WTC11 (cell line): ENCODE results near the gene FER1L5.

ENCODE experiments used
- SP1 ChIP-seq: sonication (generic); formaldehyde crosslinking; conservative IDR thresholded peaks from 2 replicates; pipeline ENCODE4 v1.8.1; 2022; ENCODE audit warnings: missing genetic modification reagents
- TF ChIP-seq, protein P1 (sequence below): fragments of 200-600 bp; IDR thresholded peaks from 2 replicates; pipeline ENCODE4 v1.8.0; 2022; ENCODE audit warnings: antibody characterized with exemption
- TF ChIP-seq, protein P2 (sequence below): sonication (generic); formaldehyde crosslinking; conservative IDR thresholded peaks from 2 replicates; pipeline ENCODE4 v1.8.1; 2022; ENCODE audit warnings: mild to moderate bottlenecking, missing genetic modification reagents
- TF ChIP-seq, protein P3 (sequence below): sonication (generic); formaldehyde crosslinking; IDR thresholded peaks from 2 replicates; pipeline ENCODE4 v1.8.1; 2023; ENCODE audit warnings: mild to moderate bottlenecking, missing genetic modification reagents
- TF ChIP-seq, protein P4 (sequence below): sonication (generic); formaldehyde crosslinking; IDR thresholded peaks from 2 replicates; pipeline ENCODE4 v1.8.1; 2023; ENCODE audit warnings: mild to moderate bottlenecking, missing genetic modification reagents, moderate library complexity
- TF ChIP-seq, protein P5 (sequence below): sonication (generic); formaldehyde crosslinking; IDR thresholded peaks from 2 replicates; pipeline ENCODE4 v1.8.1; 2022; ENCODE audit warnings: mild to moderate bottlenecking, moderate library complexity, missing genetic modification reagents

DNA sequence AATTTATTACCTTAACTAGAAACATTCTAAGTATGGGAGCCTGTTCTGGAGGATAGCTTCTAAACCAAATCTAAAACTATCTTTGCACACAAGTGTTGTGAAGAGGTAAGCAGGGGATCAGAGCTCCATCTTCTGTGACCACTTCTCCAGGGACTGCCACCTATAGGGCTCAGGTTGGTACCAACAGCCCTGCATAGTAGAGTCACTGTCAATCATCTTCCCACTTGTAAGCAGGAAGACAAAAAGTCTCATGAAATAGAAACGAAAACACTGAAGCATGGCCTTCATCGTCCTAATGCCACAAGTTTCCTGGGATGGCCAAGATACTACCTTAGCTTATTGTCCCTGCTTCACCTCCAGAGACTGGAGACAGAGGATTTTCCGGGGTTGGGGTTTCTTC lies 48.3 kb upstream of the FER1L5 start:
- TF ChIP-seq, protein P1, sequence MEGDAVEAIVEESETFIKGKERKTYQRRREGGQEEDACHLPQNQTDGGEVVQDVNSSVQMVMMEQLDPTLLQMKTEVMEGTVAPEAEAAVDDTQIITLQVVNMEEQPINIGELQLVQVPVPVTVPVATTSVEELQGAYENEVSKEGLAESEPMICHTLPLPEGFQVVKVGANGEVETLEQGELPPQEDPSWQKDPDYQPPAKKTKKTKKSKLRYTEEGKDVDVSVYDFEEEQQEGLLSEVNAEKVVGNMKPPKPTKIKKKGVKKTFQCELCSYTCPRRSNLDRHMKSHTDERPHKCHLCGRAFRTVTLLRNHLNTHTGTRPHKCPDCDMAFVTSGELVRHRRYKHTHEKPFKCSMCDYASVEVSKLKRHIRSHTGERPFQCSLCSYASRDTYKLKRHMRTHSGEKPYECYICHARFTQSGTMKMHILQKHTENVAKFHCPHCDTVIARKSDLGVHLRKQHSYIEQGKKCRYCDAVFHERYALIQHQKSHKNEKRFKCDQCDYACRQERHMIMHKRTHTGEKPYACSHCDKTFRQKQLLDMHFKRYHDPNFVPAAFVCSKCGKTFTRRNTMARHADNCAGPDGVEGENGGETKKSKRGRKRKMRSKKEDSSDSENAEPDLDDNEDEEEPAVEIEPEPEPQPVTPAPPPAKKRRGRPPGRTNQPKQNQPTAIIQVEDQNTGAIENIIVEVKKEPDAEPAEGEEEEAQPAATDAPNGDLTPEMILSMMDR: no peak
- no peak for TF ChIP-seq SP1 (CRISPR knock-in tag)
- TF ChIP-seq, protein P2, sequence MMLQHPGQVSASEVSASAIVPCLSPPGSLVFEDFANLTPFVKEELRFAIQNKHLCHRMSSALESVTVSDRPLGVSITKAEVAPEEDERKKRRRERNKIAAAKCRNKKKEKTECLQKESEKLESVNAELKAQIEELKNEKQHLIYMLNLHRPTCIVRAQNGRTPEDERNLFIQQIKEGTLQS (CRISPR knock-in tag): no peak
- TF ChIP-seq, protein P3, sequence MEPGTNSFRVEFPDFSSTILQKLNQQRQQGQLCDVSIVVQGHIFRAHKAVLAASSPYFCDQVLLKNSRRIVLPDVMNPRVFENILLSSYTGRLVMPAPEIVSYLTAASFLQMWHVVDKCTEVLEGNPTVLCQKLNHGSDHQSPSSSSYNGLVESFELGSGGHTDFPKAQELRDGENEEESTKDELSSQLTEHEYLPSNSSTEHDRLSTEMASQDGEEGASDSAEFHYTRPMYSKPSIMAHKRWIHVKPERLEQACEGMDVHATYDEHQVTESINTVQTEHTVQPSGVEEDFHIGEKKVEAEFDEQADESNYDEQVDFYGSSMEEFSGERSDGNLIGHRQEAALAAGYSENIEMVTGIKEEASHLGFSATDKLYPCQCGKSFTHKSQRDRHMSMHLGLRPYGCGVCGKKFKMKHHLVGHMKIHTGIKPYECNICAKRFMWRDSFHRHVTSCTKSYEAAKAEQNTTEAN (CRISPR knock-in tag): no peak
- TF ChIP-seq, protein P4, sequence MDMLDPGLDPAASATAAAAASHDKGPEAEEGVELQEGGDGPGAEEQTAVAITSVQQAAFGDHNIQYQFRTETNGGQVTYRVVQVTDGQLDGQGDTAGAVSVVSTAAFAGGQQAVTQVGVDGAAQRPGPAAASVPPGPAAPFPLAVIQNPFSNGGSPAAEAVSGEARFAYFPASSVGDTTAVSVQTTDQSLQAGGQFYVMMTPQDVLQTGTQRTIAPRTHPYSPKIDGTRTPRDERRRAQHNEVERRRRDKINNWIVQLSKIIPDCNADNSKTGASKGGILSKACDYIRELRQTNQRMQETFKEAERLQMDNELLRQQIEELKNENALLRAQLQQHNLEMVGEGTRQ (CRISPR knock-in tag): no peak
- TF ChIP-seq, protein P5, sequence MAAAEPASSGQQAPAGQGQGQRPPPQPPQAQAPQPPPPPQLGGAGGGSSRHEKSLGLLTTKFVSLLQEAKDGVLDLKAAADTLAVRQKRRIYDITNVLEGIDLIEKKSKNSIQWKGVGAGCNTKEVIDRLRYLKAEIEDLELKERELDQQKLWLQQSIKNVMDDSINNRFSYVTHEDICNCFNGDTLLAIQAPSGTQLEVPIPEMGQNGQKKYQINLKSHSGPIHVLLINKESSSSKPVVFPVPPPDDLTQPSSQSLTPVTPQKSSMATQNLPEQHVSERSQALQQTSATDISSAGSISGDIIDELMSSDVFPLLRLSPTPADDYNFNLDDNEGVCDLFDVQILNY (CRISPR knock-in tag): no peak
